ENCODE data around the gene DUSP5. TPM values are rescaled to one million over a fixed set of nuclear protein-coding genes. Genes with fewer than 3 reads are reported as not detected.
A peak's percentile ranks its signal among the peaks of the same experiment; 100 is the strongest.

The DUSP5 gene
- total RNA-seq, 4 donors from 2014 or later = 10.4 to 112 (median 17.5) TPM

DNA sequence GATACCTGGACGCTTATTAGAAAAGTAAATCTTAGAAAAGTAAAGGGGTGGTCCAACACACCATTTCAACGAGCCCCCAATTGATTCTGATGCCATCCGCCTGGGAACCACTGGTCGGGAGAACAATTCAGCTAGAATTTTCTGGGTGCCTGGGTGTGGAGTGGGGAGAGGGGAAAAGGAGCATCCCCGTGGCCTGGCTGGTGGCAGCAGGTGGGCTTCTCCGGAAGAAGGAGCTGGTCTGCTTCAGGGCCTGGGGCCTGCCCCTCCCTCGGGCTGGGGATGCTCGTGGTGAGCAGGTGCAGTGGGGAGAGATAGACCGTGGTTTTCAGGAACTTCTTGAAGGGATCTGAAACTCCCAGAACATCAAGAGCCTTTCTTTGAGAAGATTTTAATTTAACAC, 39.9 kb upstream of the DUSP5 start:
- H3K4me3 ChIP-seq = no peak overlapping the region
- intact Hi-C loops (cut with DNase I; ENCODE audit: low total_unique reads) = no loop called here
- H3K36me3 ChIP-seq = no peaks in the 10 kb centered on the region
- H3K4me1 ChIP-seq = no peaks in the 10 kb centered on the region
- TF ChIP-seq, protein P1, sequence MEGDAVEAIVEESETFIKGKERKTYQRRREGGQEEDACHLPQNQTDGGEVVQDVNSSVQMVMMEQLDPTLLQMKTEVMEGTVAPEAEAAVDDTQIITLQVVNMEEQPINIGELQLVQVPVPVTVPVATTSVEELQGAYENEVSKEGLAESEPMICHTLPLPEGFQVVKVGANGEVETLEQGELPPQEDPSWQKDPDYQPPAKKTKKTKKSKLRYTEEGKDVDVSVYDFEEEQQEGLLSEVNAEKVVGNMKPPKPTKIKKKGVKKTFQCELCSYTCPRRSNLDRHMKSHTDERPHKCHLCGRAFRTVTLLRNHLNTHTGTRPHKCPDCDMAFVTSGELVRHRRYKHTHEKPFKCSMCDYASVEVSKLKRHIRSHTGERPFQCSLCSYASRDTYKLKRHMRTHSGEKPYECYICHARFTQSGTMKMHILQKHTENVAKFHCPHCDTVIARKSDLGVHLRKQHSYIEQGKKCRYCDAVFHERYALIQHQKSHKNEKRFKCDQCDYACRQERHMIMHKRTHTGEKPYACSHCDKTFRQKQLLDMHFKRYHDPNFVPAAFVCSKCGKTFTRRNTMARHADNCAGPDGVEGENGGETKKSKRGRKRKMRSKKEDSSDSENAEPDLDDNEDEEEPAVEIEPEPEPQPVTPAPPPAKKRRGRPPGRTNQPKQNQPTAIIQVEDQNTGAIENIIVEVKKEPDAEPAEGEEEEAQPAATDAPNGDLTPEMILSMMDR (IDR thresholded peaks at IDR 0.05) = no peak
- no peak for TF ChIP-seq POLR2A (IDR thresholded peaks at IDR 0.05)
- no peaks in the 10 kb centered on the region for H3K9me3 ChIP-seq
- DNase-seq = no peak
- H3K27me3 ChIP-seq = no peaks in the 10 kb centered on the region
- peak overlapping the region in 1 of 2 donors; percentile 31 for H3K27ac ChIP-seq

DNA sequence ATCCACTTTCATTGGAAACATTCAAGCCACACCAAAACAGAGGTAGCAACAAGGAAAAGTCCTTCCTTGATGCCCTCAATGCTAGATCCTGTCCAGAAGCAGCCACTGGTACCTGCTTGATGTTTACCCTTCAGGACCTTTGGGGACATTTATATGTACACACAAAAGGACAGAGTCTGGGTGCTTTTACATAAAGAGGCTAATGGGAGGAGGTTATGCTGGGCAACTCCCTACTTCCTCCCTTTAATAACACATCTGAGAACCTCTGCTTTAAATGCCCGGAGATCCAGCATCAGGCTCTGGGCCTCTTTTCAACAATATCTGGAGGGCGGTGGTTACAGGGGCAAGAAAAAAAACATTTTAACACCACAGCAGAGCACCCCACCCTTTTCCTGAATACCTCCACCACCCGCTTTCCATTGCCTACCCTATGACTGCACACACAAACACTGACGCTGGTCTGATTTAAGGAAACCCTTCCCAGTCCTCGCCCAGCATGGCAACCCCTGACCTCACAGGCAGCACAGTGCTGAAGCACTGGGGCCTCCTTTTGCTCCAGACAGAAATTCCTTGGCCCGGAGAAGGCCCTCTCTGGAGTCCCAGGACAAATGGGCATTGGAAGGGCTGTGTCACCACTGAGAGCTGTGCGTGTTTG, 39.3 kb upstream of the DUSP5 start:
- DNase-seq = peak in 1 of 2 donors; percentile 45
- Histone ChIP-seq H3K4me1 (no peaks in the 10 kb centered on the region), H3K9me3 (no peaks in the 10 kb centered on the region), H3K4me3 (no peak overlapping the region), H3K27ac (peak overlapping the region in 1 of 2 donors; percentile 45), H3K27me3 (no peaks in the 10 kb centered on the region), H3K36me3 (no peaks in the 10 kb centered on the region)
- intact Hi-C loops (cut with DNase I; ENCODE audit: low total_unique reads) = no loop called here
- no peak for TF ChIP-seq POLR2A (IDR thresholded peaks at IDR 0.05)
- TF ChIP-seq, protein P1 (IDR thresholded peaks at IDR 0.05) = no peak

DNA sequence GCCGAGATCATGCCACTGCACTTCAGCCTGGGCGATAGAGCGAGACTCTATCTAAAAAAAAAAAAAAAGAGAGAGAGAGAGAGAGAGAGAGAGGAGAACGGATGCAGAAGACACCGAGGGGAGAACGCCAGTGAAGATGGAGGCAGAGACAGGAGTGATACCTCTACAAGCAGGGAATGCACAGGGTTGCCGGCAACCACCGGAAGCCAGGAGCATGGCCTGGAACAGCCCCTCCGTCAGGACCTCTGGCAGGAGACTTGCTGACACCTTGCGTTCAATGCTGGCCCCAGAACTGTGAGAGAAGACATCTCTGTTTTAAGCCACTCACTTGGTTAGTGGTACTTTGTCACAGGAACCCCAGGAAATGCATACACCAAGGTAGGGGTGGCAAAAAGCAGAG, 38.1 kb upstream of the DUSP5 start:
- DNase-seq = no peak
- Histone ChIP-seq H3K27me3 (no peaks in the 10 kb centered on the region), H3K4me3 (no peak overlapping the region), H3K4me1 (no peaks in the 10 kb centered on the region), H3K27ac (no peak overlapping the region), H3K36me3 (no peaks in the 10 kb centered on the region), H3K9me3 (no peaks in the 10 kb centered on the region)
- TF ChIP-seq POLR2A (IDR thresholded peaks at IDR 0.05) = no peak
- TF ChIP-seq, protein P1 (IDR thresholded peaks at IDR 0.05) = no peak
- intact Hi-C loops (cut with DNase I; ENCODE audit: low total_unique reads) = no loop called here

DNA sequence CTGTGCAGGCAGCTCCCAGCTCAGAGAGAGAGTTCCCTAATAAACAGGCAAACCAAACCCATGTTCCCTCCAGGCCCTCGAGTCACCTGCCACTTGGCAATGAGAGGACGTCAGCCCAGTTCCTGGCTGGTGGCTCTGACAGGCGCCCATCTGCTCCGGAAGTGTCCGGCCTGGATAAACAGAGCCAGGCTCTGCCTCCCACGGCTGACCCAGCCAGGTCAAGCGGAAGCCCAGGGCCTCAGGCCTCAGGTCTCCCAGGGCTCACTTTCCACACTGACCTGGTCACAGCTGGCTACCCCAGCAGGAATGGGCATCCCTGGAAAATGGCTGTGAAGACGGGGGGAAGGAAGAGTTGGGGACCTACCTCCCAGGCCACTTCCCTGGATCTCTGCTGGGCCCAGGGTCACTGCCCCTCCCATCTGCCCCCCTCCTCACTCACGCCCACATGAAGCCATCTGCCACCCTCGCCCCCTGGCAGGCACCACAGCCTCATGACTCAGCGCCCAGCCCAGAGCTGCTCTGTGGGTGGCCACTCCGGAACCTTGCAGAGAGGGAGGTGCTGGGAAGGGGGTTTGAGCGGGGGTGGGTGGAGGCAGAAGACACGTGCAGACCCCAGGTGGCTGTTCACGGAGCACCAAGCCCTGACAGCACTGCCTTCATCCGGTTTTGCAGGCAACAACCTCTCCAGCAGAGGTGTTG, 37.4 kb upstream of the DUSP5 start:
- H3K27ac ChIP-seq = no peak overlapping the region
- H3K36me3 ChIP-seq = no peaks in the 10 kb centered on the region
- H3K27me3 ChIP-seq = no peaks in the 10 kb centered on the region
- intact Hi-C loops (cut with DNase I; ENCODE audit: low total_unique reads) = no loop called here
- no peaks in the 10 kb centered on the region for H3K4me1 ChIP-seq
- H3K4me3 ChIP-seq = no peak overlapping the region
- peak in 1 of 2 donors; percentile 29 for DNase-seq
- TF ChIP-seq, protein P1 (IDR thresholded peaks at IDR 0.05) = no peak
- TF ChIP-seq POLR2A (IDR thresholded peaks at IDR 0.05) = no peak
- no peaks in the 10 kb centered on the region for H3K9me3 ChIP-seq

DNA sequence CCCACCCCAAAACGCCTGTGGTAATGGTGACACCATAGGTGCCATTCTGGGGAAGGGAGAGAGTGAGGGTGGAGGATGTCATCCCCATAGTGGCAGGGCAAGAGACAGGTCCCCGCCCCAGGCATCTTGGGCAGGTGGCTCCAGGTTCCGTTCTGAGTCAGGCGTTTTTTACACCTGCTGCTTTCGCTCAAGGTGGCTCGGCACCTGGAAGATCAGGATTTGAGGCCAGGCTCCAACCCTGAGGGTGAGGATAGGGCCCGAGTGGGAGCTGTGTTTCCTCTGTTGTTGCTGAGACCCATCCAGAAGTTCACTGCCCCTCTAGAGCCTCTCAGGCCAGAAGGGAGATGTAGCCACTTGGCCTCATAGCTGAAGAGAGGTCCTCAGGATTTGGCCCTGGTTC, 36.6 kb upstream of the DUSP5 start:
- H3K9me3 ChIP-seq = no peaks in the 10 kb centered on the region
- no peak for TF ChIP-seq POLR2A (IDR thresholded peaks at IDR 0.05)
- TF ChIP-seq, protein P1 (IDR thresholded peaks at IDR 0.05) = no peak
- H3K36me3 ChIP-seq = no peaks in the 10 kb centered on the region
- no peaks in the 10 kb centered on the region for H3K4me1 ChIP-seq
- no peak overlapping the region for H3K4me3 ChIP-seq
- intact Hi-C loops (cut with DNase I; ENCODE audit: low total_unique reads) = no loop called here
- H3K27me3 ChIP-seq = no peaks in the 10 kb centered on the region
- no peak for DNase-seq
- H3K27ac ChIP-seq = no peak overlapping the region

Measured in uterus (tissue), 4 donors.